HG03520 (cell line): ENCODE results near the gene HSDL2.
"Not testable (repeated sequence)": the region's sequence is repeated elsewhere in the genome, so short reads cannot be mapped to it uniquely, and the experiment has no call there.

ENCODE experiments used
- ATAC-seq: cut with Tn5 transposase; IDR thresholded peaks from one replicate; pipeline ENCODE4 v1.9.1; 2021; ENCODE audit warnings: mild to moderate bottlenecking, moderate library complexity; ENCODE audit not compliant: unreplicated experiment

Gene HSDL2

GRCh38 chr9:112494153-112494552 lies 114.2 kb downstream of the HSDL2 start:
- ATAC-seq, result no peak

GRCh38 chr9:112495614-112496013 lies 115.7 kb downstream of the HSDL2 start:
- no peak for ATAC-seq

GRCh38 chr9:112496074-112496722 lies 116.3 kb downstream of the HSDL2 start:
- ATAC-seq, result no peak

- ATAC-seq, result no peak
These were observed 120.9 kb downstream of the HSDL2 start for GRCh38 chr9:112500842-112501241.

- ATAC-seq, result no peak
These were observed 121.4 kb downstream of the HSDL2 start for GRCh38 chr9:112501287-112501686.

- no peak for ATAC-seq
These were observed 122.5 kb downstream of the HSDL2 start for GRCh38 chr9:112502175-112502946.

- ATAC-seq, result no peak
These were observed 123.3 kb downstream of the HSDL2 start for GRCh38 chr9:112503170-112503569.

GRCh38 chr9:112505086-112505485 lies 125.2 kb downstream of the HSDL2 start:
- no peak for ATAC-seq

- ATAC-seq, result no peak
These were observed 125.7 kb downstream of the HSDL2 start for GRCh38 chr9:112505607-112506006.

- ATAC-seq, result no peak
These were observed 126.7 kb downstream of the HSDL2 start for GRCh38 chr9:112506571-112506970.

GRCh38 chr9:112507001-112507680 lies 127.2 kb downstream of the HSDL2 start:
- ATAC-seq, result no peak

GRCh38 chr9:112508377-112508776 lies 128.5 kb downstream of the HSDL2 start:
- ATAC-seq, result no peak

- not testable (repeated sequence) for ATAC-seq
These were observed 132.5 kb downstream of the HSDL2 start for GRCh38 chr9:112512377-112512776.

- no peak for ATAC-seq
These were observed 136.9 kb downstream of the HSDL2 start for GRCh38 chr9:112516769-112517168.

GRCh38 chr9:112520069-112520468 lies 140.2 kb downstream of the HSDL2 start:
- ATAC-seq, result no peak

GRCh38 chr9:112520656-112521055 lies 140.7 kb downstream of the HSDL2 start:
- ATAC-seq, result no peak
